ENCODE measurements around the gene DIPK1A.
"Not testable (repeated sequence)": the region's sequence is repeated elsewhere in the genome, so short reads cannot be mapped to it uniquely, and the experiment has no call there.

DNA sequence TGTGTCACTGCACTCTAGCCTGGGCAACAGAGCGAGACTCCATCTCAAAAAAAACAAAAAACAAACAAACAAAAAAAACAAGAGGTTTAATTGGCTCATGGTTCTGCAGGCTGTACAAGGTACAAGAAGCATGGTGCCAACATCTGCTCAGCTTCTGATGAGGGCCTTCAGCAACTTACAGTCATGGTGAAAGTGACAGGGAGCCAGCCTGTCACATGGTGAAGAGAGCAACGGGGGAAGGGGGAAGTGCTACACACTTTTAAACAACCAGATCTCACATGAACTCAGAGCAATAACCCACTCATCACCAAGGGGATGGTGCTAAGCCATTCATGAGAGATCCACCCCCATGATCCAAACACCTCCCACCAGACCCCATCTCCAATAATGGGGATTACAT lies 63.2 kb downstream of the DIPK1A start:
- TF ChIP-seq, protein P1, sequence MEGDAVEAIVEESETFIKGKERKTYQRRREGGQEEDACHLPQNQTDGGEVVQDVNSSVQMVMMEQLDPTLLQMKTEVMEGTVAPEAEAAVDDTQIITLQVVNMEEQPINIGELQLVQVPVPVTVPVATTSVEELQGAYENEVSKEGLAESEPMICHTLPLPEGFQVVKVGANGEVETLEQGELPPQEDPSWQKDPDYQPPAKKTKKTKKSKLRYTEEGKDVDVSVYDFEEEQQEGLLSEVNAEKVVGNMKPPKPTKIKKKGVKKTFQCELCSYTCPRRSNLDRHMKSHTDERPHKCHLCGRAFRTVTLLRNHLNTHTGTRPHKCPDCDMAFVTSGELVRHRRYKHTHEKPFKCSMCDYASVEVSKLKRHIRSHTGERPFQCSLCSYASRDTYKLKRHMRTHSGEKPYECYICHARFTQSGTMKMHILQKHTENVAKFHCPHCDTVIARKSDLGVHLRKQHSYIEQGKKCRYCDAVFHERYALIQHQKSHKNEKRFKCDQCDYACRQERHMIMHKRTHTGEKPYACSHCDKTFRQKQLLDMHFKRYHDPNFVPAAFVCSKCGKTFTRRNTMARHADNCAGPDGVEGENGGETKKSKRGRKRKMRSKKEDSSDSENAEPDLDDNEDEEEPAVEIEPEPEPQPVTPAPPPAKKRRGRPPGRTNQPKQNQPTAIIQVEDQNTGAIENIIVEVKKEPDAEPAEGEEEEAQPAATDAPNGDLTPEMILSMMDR (IDR thresholded peaks at IDR 0.05) = not testable (repeated sequence)
- not testable (repeated sequence) for TF ChIP-seq SIN3A (IDR thresholded peaks at IDR 0.05; ENCODE audit: borderline replicate concordance, insufficient read depth, low read depth, low read length); POLR2AphosphoS5 (IDR thresholded peaks at IDR 0.05; ENCODE audit: low read depth, low read length)
- TF ChIP-seq, protein P2, sequence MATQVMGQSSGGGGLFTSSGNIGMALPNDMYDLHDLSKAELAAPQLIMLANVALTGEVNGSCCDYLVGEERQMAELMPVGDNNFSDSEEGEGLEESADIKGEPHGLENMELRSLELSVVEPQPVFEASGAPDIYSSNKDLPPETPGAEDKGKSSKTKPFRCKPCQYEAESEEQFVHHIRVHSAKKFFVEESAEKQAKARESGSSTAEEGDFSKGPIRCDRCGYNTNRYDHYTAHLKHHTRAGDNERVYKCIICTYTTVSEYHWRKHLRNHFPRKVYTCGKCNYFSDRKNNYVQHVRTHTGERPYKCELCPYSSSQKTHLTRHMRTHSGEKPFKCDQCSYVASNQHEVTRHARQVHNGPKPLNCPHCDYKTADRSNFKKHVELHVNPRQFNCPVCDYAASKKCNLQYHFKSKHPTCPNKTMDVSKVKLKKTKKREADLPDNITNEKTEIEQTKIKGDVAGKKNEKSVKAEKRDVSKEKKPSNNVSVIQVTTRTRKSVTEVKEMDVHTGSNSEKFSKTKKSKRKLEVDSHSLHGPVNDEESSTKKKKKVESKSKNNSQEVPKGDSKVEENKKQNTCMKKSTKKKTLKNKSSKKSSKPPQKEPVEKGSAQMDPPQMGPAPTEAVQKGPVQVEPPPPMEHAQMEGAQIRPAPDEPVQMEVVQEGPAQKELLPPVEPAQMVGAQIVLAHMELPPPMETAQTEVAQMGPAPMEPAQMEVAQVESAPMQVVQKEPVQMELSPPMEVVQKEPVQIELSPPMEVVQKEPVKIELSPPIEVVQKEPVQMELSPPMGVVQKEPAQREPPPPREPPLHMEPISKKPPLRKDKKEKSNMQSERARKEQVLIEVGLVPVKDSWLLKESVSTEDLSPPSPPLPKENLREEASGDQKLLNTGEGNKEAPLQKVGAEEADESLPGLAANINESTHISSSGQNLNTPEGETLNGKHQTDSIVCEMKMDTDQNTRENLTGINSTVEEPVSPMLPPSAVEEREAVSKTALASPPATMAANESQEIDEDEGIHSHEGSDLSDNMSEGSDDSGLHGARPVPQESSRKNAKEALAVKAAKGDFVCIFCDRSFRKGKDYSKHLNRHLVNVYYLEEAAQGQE (IDR thresholded peaks at IDR 0.05; ENCODE audit: insufficient read depth in 1 of 2, low read depth in 2 of 2, low read length in 1 of 2) = not testable (repeated sequence)

All from Panc1 (cell line).